PC-9 (cell line): ENCODE data around the gene TMEM183A.

Experiments used
- EZH2 ChIP-seq: fragments of 200-600 bp; sonication (generic); IDR thresholded peaks from 2 replicates; pipeline ENCODE4 v1.8.0; 2017; ENCODE audit warnings: antibody characterized with exemption, low read depth
- TF ChIP-seq, protein P1 (sequence below): fragments of 200-600 bp; sonication (generic); conservative IDR thresholded peaks from 2 replicates; pipeline ENCODE4 v1.6.1; 2017; ENCODE audit warnings: mixed run types, antibody characterized with exemption, mild to moderate bottlenecking, moderate library complexity

- TF ChIP-seq, protein P1, sequence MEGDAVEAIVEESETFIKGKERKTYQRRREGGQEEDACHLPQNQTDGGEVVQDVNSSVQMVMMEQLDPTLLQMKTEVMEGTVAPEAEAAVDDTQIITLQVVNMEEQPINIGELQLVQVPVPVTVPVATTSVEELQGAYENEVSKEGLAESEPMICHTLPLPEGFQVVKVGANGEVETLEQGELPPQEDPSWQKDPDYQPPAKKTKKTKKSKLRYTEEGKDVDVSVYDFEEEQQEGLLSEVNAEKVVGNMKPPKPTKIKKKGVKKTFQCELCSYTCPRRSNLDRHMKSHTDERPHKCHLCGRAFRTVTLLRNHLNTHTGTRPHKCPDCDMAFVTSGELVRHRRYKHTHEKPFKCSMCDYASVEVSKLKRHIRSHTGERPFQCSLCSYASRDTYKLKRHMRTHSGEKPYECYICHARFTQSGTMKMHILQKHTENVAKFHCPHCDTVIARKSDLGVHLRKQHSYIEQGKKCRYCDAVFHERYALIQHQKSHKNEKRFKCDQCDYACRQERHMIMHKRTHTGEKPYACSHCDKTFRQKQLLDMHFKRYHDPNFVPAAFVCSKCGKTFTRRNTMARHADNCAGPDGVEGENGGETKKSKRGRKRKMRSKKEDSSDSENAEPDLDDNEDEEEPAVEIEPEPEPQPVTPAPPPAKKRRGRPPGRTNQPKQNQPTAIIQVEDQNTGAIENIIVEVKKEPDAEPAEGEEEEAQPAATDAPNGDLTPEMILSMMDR: no peak
- TF ChIP-seq EZH2: no peak
Measured at GRCh38 chr1:203052601-203053000, 45.4 kb downstream of the TMEM183A start.
